B cell (primary cell): ENCODE results near the gene OR52D1.

Experiments used
- CTCF ChIP-seq: fragments of 200-600 bp; IDR thresholded peaks from one replicate; pipeline ENCODE4 v1.8.0; 2022; ENCODE audit warnings: antibody characterized with exemption, mild to moderate bottlenecking
- EZH2 ChIP-seq: IDR thresholded peaks from 2 replicates; pipeline ENCODE4 v1.6.1; 2012; ENCODE audit warnings: borderline replicate concordance, low read depth, mild to moderate bottlenecking, moderate library complexity, low read length; ENCODE audit not compliant: insufficient read depth, poor library complexity, severe bottlenecking

- TF ChIP-seq CTCF (no peak), EZH2 (no peak)
Observed at GRCh38 chr11:5449432-5449831, 39.1 kb upstream of the OR52D1 start.
